RWPE1 (cell line): Measurements from ENCODE around the gene FBL.
"Not testable (repeated sequence)": the region's sequence is repeated elsewhere in the genome, so short reads cannot be mapped to it uniquely, and the experiment has no call there.

Experiments
- CTCF ChIA-PET: fragments of 350-600 bp; sonication (Branson Sonifier 250); formaldehyde crosslinking; extraction: SDS; loops from one replicate; lab custom pipeline; 2021; lab: Yijun Ruan, JAX
- POLR2A ChIA-PET: fragments of 400-600 bp; formaldehyde crosslinking; extraction: SDS; loops from one replicate; lab custom pipeline; 2020; ENCODE audit warnings: antibody characterized with exemption; ENCODE audit not compliant: low non-redundant PET; lab: Yijun Ruan, JAX
- DNase-seq: peaks from one replicate; pipeline ENCODE4 v3.0.0; 2012; ENCODE audit warnings: low spot score
- H3K27ac ChIP-seq: fragments of 450-650 bp; 2 replicates; pipeline ENCODE4 v1.5.1; 2017
- CTCF ChIP-seq: fragments of 450-650 bp; conservative IDR thresholded peaks from 2 replicates; pipeline ENCODE4 v1.5.1; 2017; ENCODE audit warnings: low read depth, mild to moderate bottlenecking

Gene FBL

GRCh38 chr19:39817888-39818561 is 28.2 kb downstream of the FBL start:
- CTCF ChIA-PET: no interaction called here
- POLR2A ChIA-PET: no interaction called here
- no peak for TF ChIP-seq CTCF
- no peak overlapping the region for H3K27ac ChIP-seq
- DNase-seq: no peak

- ChIA-PET CTCF (no interaction called here), POLR2A (no interaction called here)
- H3K27ac ChIP-seq: no peak overlapping the region
- no peak for TF ChIP-seq CTCF
- no peak for DNase-seq
Observed at GRCh38 chr19:39816287-39817048, 29.7 kb downstream of the FBL start.

- ChIA-PET CTCF (interaction anchor here (0.6 to 0.7 kb wide), 2 partner anchors 18 to 367 kb away, joined by 3 to 6 read pairs; no protein-coding TSS in a partner anchor), POLR2A (no interaction called here)
- no peak overlapping the region for H3K27ac ChIP-seq
- no peak for DNase-seq
- no peak for TF ChIP-seq CTCF
Observed at GRCh38 chr19:39814595-39814994, 31.6 kb downstream of the FBL start.

DNA sequence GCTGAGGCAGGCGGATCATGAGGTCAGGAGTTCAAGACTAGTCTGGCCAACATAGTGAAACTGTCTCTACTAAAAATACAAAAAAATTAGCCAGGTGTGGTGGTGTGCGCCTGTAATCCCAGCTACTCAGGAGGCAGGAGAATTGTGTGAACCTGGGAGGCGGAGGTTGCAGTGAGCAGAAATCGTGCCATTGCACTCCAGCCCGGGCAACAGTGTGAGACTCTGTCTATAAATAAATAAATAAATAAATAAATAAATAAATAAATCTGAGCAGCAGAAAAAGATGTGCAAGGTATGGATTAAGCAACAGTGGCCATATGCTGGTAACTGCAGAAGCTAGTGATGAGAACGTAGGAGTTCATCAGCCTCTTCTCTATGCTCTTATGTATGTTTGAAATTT is 32.1 kb downstream of the FBL start:
- CTCF ChIA-PET: interaction anchor here (0.5 kb wide), 1 partner anchor 28 kb away, joined by 3 read pairs; no protein-coding TSS in a partner anchor
- POLR2A ChIA-PET, H3K27ac ChIP-seq, DNase-seq: not testable (repeated sequence)

- no peak overlapping the region for H3K27ac ChIP-seq
- POLR2A ChIA-PET: no interaction called here
- TF ChIP-seq CTCF: no peak
- DNase-seq: no peak
- CTCF ChIA-PET: interaction anchor here (0.5 to 0.6 kb wide), 2 partner anchors 28 to 171 kb away, joined by 3 read pairs; no protein-coding TSS in a partner anchor
Observed at GRCh38 chr19:39813264-39813993, 32.8 kb downstream of the FBL start.

- no peak for TF ChIP-seq CTCF
- ChIA-PET POLR2A (no interaction called here), CTCF (no interaction called here)
- H3K27ac ChIP-seq: no peak overlapping the region
- no peak for DNase-seq
Observed at GRCh38 chr19:39811064-39811463, 35.1 kb downstream of the FBL start.
